Measurements from ENCODE around the gene AHI1. TPM values are rescaled to one million over a fixed set of nuclear protein-coding genes. Genes with fewer than 3 reads are reported as not detected.
A peak's percentile ranks its signal among the peaks of the same experiment; 100 is the strongest.

Gene AHI1
- total and polyA plus RNA-seq, 5 donors, result 5.9 to 30.7 (median 16.0) TPM

DNA sequence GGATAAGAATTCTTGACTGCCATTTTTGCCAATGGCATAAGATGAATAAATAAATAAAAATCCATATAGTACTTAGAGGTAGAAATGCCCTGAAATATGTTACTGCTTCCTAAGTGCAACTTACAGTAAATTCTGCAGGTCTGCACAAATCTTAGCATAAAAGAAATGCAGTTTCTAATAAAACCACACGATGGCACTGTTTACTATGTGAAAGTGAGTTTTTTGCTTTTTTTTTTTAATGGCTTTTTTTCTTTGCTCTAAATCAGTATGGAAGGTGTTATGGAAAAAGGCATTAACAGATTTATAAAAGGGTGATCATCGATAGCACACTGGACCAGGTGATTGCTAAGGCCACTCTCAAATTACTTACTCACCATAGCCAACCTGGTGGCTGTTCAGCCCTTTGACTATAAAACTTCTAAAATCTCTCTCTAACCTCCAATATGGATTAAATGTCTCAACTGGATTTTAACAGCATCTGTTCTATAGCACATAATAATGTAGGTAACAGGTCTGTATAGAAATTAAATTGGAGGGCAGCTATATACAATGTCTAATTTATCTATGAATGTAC, 45.8 kb downstream of the AHI1 start:
- Histone ChIP-seq H3K4me3 (ENCODE audit: low read length) (no peak overlapping the region), H3K9me3 (ENCODE audit: control insufficient read depth, low read length) (no peaks in the 10 kb centered on the region), H3K27ac (ENCODE audit: low read length) (no peak overlapping the region), H3K27me3 (ENCODE audit: control insufficient read depth, insufficient read depth) (no peaks in the 10 kb centered on the region), H3K4me1 (ENCODE audit: control insufficient read depth, insufficient read depth, low read length) (no peaks in the 10 kb centered on the region)
- DNase-seq, result no peak
- intact Hi-C loops (cut with DNase I), result loop anchor here in 1 of 4 donors (5.0 kb wide), 1 partner anchor 866 kb away; no protein-coding TSS in a partner anchor
- WGBS, result 23% methylated on average over 2 of the region's 2 CpGs
- ATAC-seq, result no peak

DNA sequence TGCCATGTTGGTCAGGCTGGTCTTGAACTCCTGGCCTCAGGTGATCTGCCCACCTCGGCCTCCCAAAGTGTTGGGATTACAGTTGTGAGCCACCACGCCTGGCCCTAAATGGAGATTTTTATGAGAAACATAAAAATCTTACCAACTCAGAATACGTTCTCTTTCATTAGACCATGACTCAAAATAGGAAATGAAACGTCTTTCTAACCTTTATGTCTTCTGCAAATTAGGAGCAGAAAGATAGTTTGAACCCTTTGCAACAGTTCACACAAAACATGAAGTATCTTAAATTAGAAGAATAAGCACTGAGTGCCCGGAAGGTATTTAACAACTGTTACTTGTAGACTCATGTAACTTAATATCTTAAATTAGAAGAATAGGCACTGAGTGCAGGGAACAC, 48.3 kb downstream of the AHI1 start:
- H3K27me3 ChIP-seq (ENCODE audit: control insufficient read depth, insufficient read depth), result no peaks in the 10 kb centered on the region
- no peak overlapping the region for H3K27ac ChIP-seq (ENCODE audit: low read length)
- no peaks in the 10 kb centered on the region for H3K9me3 ChIP-seq (ENCODE audit: control insufficient read depth, low read length)
- no peaks in the 10 kb centered on the region for H3K4me1 ChIP-seq (ENCODE audit: control insufficient read depth, insufficient read depth, low read length)
- no peak overlapping the region for H3K4me3 ChIP-seq (ENCODE audit: low read length)
- ATAC-seq (no peak), DNase-seq (no peak)
- whole genome bisulfite sequencing, result 91% methylated on average over 5 of the region's 5 CpGs
- intact Hi-C loops (cut with DNase I), result no loop called here

DNA sequence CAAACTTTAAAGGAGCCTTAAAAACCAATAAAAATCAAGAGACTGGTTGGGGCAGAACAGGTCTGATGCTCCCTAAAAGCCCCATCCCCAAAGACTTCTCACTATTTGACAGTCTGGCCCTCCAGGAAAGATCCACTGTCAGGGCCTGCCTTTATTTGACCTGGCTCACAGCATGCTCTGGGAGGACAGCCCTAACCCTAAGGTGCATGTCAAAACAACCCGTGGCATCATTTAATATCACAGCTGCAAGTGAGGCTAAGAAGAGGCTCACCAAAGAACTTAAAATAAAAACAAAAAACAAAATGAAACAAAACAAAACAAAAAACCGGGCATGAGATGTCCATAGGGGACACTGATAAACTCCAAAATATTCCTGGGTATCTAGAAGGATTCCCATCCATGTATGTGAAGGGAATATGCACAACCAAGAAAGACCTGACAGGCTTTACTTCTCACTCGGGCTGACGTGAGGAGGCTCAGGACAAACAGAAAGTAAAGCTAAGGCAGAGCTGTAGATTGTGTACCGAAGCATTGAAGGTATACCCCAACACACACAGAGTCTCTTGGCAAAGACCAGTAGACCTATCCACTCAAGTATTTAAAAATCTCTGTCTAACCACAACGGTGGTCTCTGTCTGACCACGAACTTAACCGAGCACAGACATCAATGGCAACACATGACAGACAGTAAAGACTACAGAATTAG, 57.3 kb downstream of the AHI1 start:
- no peak for DNase-seq
- H3K27ac ChIP-seq (ENCODE audit: low read length), result no peak overlapping the region
- no peaks in the 10 kb centered on the region for H3K9me3 ChIP-seq (ENCODE audit: control insufficient read depth, low read length)
- no peak for ATAC-seq
- H3K4me3 ChIP-seq (ENCODE audit: low read length), result no peak overlapping the region
- no peaks in the 10 kb centered on the region for H3K4me1 ChIP-seq (ENCODE audit: control insufficient read depth, insufficient read depth, low read length)
- H3K27me3 ChIP-seq (ENCODE audit: control insufficient read depth, insufficient read depth), result no peaks in the 10 kb centered on the region
- intact Hi-C loops (cut with DNase I), result no loop called here
- 81% methylated on average over 8 of the region's 8 CpGs for WGBS

DNA sequence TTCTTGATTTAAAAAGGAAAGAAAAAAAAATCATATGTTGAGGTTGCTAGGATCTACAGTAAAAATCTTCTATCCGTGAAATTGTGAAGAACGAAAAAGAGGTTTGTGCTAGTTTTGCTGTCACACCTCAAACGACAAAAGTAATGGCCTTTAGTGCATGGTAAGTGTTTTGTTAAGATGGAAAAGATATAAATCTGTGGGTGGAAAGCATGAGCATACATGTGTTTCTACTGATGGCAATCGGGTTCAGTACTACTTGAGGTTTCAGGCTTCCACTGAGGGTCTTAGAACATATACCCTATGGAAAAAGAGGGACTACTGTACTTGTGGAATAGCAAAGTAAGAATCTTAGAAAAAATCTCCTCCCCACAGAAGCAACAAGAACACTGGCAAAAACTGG, 58.0 kb downstream of the AHI1 start:
- Histone ChIP-seq H3K27me3 (ENCODE audit: control insufficient read depth, insufficient read depth) (no peaks in the 10 kb centered on the region), H3K4me1 (ENCODE audit: control insufficient read depth, insufficient read depth, low read length) (no peaks in the 10 kb centered on the region), H3K27ac (ENCODE audit: low read length) (no peak overlapping the region), H3K9me3 (ENCODE audit: control insufficient read depth, low read length) (no peaks in the 10 kb centered on the region), H3K4me3 (ENCODE audit: low read length) (no peak overlapping the region)
- ATAC-seq, result no peak
- DNase-seq, result no peak
- intact Hi-C loops (cut with DNase I), result no loop called here
- 86% methylated on average over 4 of the region's 4 CpGs for WGBS

DNA sequence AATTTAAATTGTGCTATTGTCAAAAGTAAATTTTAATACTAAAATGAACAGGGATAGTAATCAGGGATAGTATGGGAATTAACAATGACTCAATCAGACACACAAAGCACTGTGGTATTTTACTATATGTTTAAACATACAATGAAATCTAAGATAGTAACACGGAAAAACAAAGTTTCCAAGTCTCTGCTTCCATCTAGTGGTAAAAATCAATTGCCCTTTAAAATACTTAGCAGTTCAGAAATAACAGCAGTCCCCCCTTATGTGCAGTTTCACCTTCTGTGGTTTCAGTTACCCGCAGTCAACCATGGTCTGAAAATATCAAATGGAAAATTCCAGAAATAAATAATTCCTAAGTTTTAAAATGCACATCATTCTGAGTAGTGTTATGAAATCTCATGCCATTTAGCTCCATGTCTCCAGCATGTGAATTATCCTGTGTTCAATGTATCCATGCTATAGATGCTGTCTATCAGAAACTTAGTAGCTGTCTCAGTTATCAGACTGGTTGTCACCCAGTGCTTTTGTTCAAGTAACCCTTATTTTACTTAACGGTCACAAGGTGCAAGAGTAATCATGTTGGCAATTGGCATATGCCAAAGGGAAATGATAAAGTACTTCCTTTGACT, 58.5 kb downstream of the AHI1 start:
- DNase-seq (no peak), ATAC-seq (no peak)
- no peaks in the 10 kb centered on the region for H3K4me1 ChIP-seq (ENCODE audit: control insufficient read depth, insufficient read depth, low read length)
- intact Hi-C loops (cut with DNase I), result no loop called here
- 54% methylated on average over 3 of the region's 3 CpGs for WGBS
- H3K27ac ChIP-seq (ENCODE audit: low read length), result no peak overlapping the region
- H3K9me3 ChIP-seq (ENCODE audit: control insufficient read depth, low read length), result no peaks in the 10 kb centered on the region
- H3K4me3 ChIP-seq (ENCODE audit: low read length), result no peak overlapping the region
- H3K27me3 ChIP-seq (ENCODE audit: control insufficient read depth, insufficient read depth), result no peaks in the 10 kb centered on the region

DNA sequence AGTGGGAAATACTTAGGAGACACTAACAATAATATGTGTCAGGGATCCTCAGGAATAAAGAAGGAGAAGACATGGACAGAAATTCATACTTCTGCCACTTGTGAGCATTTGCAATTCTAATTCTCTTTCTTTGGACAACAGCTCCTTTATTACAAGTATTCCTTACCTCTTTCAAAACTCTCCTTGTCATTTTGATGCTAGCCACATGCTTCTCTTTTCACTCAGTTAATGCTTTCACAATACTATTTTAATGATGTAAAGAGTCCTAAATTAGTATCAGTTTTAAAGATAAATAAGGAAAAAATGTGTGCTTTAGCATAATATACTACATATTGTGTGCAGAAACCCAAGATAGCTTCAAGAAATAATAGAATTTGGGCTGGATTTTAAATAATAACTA, 62.5 kb downstream of the AHI1 start:
- DNase-seq, result no peak
- intact Hi-C loops (cut with DNase I), result no loop called here
- Histone ChIP-seq H3K27me3 (ENCODE audit: control insufficient read depth, insufficient read depth) (no peaks in the 10 kb centered on the region), H3K27ac (ENCODE audit: low read length) (no peak overlapping the region), H3K4me3 (ENCODE audit: low read length) (no peak overlapping the region), H3K4me1 (ENCODE audit: control insufficient read depth, insufficient read depth, low read length) (no peaks in the 10 kb centered on the region), H3K9me3 (ENCODE audit: control insufficient read depth, low read length) (no peaks in the 10 kb centered on the region)
- ATAC-seq, result no peak

DNA sequence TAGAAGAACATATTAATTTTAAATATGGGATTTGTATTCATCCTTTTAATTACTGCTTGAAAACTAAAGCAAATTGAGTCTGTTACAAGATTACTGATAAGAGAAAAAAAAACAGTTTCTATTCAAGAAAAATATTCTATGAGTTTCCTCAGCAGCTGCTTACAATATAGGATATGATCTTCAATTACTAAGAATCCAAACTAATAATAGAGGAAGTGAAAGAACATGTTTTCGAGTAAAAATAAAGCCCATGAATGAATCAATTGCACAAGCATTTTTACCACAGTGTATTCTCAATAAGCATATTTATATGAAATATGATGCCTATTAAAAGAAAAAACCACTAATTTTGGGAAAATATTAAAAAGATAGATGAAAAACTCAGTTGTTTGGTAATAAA, 63.4 kb downstream of the AHI1 start:
- no peak for ATAC-seq
- Histone ChIP-seq H3K4me1 (ENCODE audit: control insufficient read depth, insufficient read depth, low read length) (no peaks in the 10 kb centered on the region), H3K27me3 (ENCODE audit: control insufficient read depth, insufficient read depth) (no peaks in the 10 kb centered on the region), H3K9me3 (ENCODE audit: control insufficient read depth, low read length) (no peaks in the 10 kb centered on the region), H3K4me3 (ENCODE audit: low read length) (no peak overlapping the region), H3K27ac (ENCODE audit: low read length) (no peak overlapping the region)
- intact Hi-C loops (cut with DNase I), result no loop called here
- no peak for DNase-seq
- 75% methylated on average over 1 of the region's 1 CpG for WGBS

DNA sequence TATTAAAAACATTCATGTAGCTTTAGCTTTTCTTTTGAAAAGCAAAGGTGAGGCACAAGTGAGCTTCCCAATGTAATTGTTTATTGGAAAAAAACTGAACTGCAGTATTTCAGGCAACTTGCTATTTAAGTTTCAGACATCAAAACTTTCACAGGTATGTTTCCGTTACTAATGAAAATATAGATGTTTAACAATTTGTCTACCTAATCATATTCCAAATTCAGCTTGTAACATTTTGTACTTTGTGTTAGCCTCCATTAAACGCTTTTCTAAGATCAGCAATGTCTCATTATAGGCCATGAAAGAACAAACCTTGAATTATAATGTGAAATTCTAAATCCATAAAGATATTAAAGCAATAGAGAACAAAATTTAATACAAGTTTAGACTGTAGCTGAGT, 69.5 kb downstream of the AHI1 start:
- no peaks in the 10 kb centered on the region for H3K9me3 ChIP-seq (ENCODE audit: control insufficient read depth, low read length)
- intact Hi-C loops (cut with DNase I), result loop anchor here in 1 of 4 donors (10.0 kb wide), 1 partner anchor 797 kb away; no protein-coding TSS in a partner anchor
- no peak overlapping the region for H3K27ac ChIP-seq (ENCODE audit: low read length)
- ATAC-seq, result no peak
- no peak overlapping the region for H3K4me3 ChIP-seq (ENCODE audit: low read length)
- no peaks in the 10 kb centered on the region for H3K27me3 ChIP-seq (ENCODE audit: control insufficient read depth, insufficient read depth)
- no peaks in the 10 kb centered on the region for H3K4me1 ChIP-seq (ENCODE audit: control insufficient read depth, insufficient read depth, low read length)
- 89% methylated on average over 2 of the region's 2 CpGs for WGBS
- no peak for DNase-seq

DNA sequence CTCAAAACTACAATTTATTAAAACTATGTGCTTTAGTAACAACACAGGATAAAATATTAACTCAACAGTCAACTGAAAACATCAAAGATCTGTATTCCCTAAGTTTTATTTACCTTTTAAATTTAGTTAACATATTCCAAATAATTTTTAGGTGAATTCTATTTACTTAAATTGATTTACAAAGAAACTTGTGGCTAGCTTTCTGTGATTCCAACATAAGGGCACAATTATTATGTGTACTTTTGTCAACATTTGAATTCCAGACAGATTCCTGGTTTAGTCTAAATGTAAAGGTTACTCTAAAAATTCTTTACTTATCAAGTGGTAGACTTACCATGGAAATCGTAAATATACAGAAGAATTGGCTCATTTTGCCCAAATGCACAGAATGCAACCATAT, 70.7 kb downstream of the AHI1 start:
- no peak for ATAC-seq
- DNase-seq, result no peak
- intact Hi-C loops (cut with DNase I), result loop anchor here in 1 of 4 donors (10.0 kb wide), 1 partner anchor 798 kb away; no protein-coding TSS in a partner anchor
- no peaks in the 10 kb centered on the region for H3K9me3 ChIP-seq (ENCODE audit: control insufficient read depth, low read length)
- WGBS, result 89% methylated on average over 1 of the region's 1 CpG
- no peak overlapping the region for H3K27ac ChIP-seq (ENCODE audit: low read length)
- H3K4me3 ChIP-seq (ENCODE audit: low read length), result no peak overlapping the region
- no peaks in the 10 kb centered on the region for H3K4me1 ChIP-seq (ENCODE audit: control insufficient read depth, insufficient read depth, low read length)
- no peaks in the 10 kb centered on the region for H3K27me3 ChIP-seq (ENCODE audit: control insufficient read depth, insufficient read depth)

DNA sequence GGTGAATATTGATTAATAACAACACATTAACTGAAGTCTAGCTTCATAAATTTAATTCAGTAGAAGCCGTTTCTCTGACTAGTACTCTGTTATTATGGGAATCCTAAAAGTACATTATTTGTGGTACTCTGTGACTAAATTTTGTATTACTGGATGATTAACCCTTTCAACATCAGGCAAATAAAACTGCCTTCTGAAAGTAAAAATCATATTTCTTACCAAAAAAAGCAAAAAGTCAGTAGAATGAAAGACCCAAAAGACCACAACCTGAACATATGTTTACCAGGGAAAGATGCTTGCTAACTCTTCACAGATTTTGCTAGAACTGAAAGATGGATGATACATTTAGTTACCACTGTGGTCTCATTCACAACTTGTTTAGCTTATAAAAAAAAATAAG, 73.2 kb downstream of the AHI1 start:
- Histone ChIP-seq H3K27me3 (ENCODE audit: control insufficient read depth, insufficient read depth) (no peaks in the 10 kb centered on the region), H3K9me3 (ENCODE audit: control insufficient read depth, low read length) (no peaks in the 10 kb centered on the region), H3K4me3 (ENCODE audit: low read length) (no peak overlapping the region), H3K4me1 (ENCODE audit: control insufficient read depth, insufficient read depth, low read length) (no peaks in the 10 kb centered on the region), H3K27ac (ENCODE audit: low read length) (no peak overlapping the region)
- intact Hi-C loops (cut with DNase I), result loop anchor here in 1 of 4 donors (10.0 kb wide), 1 partner anchor 800 kb away; no protein-coding TSS in a partner anchor
- no peak for DNase-seq
- 89% methylated on average over 1 of the region's 1 CpG for WGBS
- no peak for ATAC-seq

DNA sequence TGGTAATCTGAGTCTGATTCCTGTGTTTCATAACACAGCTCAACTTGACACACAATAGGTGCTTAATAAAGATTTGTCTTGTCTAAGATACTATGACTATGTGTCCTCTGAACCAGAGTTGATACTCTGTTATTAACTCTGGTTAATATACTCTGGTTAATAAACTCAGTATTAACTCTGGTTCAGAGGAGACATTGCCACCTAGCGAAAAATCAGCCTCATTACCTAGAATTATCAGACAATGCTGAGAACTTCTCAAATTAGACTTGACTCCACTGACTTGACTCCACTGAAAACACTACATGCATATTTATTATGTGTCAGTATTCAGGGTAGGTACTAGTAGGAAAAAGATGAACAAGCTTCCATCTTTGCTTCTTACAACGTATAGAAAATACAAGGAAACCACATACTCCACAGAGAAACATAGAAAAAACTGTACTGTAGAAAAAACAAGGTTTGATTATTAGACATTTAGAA, 73.9 kb downstream of the AHI1 start:
- no peak for DNase-seq
- no peak overlapping the region for H3K27ac ChIP-seq (ENCODE audit: low read length)
- ATAC-seq, result peak; percentile 38 to 49
- H3K9me3 ChIP-seq (ENCODE audit: control insufficient read depth, low read length), result no peaks in the 10 kb centered on the region
- no peaks in the 10 kb centered on the region for H3K27me3 ChIP-seq (ENCODE audit: control insufficient read depth, insufficient read depth)
- intact Hi-C loops (cut with DNase I), result loop anchor here in 1 of 4 donors (10.0 kb wide), 1 partner anchor 801 kb away; no protein-coding TSS in a partner anchor
- H3K4me1 ChIP-seq (ENCODE audit: control insufficient read depth, insufficient read depth, low read length), result no peaks in the 10 kb centered on the region
- WGBS, result 24% methylated on average over 2 of the region's 2 CpGs
- no peak overlapping the region for H3K4me3 ChIP-seq (ENCODE audit: low read length)

Measured in right cardiac atrium (tissue), 5 donors.